Fibroblast of skin of back (primary cell): ENCODE results near the gene ARID4B.

Experiments used
- DNase-seq: peaks from one replicate; pipeline ENCODE4 v3.0.0-alpha.2; 2013

The ARID4B gene

DNA sequence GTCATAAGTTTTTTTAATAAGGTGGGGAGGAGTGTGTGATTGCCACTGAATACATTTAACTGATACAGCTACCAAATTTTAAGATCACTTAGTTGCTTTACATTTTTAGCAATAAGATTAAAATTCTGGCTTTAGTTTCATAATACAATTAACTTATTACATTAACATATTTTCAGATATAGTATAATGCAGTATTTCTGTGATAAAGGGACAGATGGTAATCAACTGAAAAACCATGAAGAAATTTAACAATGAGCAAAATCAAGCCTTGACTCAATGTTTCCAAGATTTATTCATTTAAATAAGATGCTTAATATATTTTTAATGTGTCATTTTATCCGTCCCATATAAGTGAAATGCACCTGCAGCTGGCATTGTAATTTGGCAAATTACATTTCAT, 203.3 kb downstream of the ARID4B start:
- no peak for DNase-seq

- no peak for DNase-seq
Observed at GRCh38 chr1:235124111-235124510, 203.9 kb downstream of the ARID4B start.

GRCh38 chr1:235122348-235122747, 205.6 kb downstream of the ARID4B start:
- DNase-seq = no peak
